HPDE6-E6E7 (cell line): ENCODE results near the gene SYTL1.

Source experiments
- DNase-seq: peaks from one replicate; pipeline ENCODE4 v3.0.0; 2011; ENCODE audit warnings: missing footprints; ENCODE audit errors: extremely low spot score

The SYTL1 gene

DNA sequence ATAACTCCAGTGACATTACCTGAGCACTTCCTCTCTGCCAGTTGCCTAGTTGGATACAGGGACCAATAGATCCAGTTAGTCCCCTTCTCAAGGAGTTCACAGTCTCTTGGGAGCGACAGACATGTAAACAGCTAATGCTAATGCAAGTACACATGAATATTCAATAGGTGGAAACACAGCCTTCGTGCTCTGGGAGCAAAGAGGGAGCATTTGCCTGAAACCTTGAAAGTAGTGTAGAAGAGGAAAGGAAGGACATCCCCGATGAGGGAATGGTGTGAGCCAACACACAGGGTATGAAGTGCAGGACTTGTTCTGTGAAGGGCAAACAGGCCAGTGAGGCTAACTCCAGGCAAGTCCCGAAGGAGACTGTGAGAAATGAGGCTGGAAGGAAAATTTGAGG lies 23.7 kb upstream of the SYTL1 start:
- no peak for DNase-seq

DNA sequence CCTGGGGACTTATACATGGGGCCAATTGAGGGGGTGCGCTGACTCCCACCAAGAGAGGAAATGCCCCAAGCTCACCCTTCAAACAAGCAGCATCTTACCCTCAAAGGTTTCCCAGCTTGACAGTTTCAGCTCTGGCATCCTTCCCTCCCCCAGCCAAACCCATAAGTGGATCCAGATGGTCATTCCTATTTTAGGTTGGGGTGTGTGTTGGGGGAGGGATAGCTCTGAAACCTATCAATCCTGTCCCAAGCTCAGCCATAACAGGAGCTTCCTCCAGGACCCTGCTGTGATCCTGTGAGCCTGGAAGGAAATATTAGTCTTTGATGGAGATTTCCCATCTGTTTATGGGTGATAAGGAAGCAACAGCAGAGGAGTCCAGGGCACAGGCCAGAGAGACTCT lies 23.2 kb upstream of the SYTL1 start:
- no peak for DNase-seq

DNA sequence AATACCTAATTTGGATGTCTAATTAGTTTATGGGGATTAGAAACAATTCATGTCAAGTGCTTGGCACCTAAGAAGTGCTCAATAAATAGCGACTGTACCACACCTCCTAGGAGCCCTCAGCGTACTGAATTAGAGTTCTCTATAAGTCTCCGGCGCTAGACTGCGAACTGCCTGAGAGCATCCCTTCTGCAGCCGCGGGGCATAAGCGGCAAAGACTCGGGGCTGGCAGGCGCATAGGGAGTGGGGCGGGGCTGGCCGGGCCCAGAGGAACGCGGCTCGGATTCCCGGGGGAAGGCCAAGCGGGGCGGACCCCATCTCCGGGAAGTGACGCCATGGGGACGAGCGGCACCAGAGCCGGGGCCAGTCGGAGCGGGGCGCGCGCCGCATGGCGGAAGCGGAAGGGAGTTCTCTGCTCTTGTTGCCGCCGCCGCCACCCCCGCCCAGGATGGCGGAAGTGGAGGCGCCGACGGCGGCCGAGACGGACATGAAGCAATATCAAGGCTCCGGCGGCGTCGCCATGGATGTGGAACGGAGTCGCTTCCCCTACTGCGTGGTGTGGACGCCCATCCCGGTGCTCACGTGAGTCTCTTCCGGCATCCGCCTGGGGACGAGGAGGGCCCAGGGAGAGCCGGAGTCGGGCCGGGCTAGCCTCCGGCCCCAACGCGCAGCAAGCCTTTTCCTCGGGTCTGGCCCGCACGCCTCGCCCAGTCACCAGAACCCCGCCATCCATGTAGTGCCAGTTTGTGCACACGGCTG lies 19.8 kb upstream of the SYTL1 start, which contains the start of gene TMEM222:
Gene TMEM222 (plus strand): TSS at position 351 of the 756 bp plus-strand sequence. CDS start 35 bp downstream, at position 386.
- DNase-seq = peak; percentile 98

DNA sequence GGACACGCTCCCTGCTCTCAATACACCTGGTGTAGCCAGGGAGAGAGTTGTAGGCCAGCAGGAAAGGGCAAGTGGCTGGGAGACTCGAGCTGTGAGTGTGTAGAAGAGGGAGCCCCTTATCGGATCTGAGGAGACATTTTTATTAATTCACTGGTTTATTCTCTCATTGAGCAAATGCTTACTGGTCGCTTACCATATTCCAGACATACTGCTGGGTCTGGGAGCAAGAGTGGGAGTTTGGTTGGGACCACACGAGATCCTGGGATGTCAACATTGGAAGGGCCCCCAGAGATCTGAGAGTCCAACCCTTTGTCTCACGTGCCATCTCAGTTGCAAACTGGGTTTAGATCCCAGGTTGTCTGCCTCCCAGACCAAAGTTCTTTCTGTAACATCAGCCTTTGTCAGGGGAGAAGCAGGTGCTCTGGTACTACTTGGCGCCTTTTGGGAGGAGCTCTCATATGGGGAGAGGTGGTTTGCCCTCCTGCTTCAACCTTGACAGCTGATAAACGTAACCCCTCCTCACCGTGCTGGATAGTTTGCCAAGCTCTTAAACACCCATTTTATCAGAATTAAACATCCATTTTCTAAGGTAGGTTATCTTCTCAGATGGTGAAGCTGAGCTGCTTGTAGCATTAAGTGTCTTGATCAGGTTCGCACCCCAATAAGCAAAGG lies 19.1 kb upstream of the SYTL1 start:
- no peak for DNase-seq

DNA sequence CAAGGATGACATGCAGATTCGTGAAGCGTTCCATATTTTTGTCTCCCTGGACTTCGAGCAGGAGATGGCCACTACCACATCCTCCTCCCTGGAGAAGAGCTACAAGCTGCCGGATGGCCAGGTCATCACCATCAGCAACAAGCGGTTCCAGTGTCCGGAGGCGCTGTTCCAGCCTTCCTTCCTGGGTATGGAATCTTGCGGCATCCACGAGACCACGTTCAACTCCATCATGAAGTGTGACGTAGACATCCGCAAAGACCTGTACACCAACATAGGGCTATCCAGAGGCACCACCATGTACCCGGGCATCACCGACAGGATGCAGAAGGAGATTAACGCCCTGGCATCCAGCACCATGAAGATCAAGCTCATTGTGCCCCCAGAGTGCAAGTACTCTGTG lies 16.5 kb upstream of the SYTL1 start:
- DNase-seq = no peak

DNA sequence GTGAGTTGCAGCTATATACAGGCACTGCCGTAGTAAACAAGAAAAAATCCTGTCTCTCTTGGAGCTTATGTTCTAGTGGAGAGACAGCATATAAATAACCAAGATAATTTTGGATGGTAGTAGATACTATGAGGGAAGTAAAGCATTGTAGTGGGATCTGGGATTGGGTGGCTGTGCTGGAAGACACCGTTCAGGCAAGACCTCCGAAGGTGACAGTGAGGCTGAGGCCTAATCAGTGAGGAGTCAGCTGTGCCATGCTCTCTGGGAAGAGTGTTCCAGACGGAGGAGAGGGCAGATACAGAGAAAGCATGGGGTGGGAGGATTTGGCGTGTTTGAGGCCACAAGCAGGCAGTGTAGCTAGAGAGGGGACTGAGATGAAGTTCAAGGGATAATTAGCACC lies 13.9 kb upstream of the SYTL1 start:
- DNase-seq = no peak

DNA sequence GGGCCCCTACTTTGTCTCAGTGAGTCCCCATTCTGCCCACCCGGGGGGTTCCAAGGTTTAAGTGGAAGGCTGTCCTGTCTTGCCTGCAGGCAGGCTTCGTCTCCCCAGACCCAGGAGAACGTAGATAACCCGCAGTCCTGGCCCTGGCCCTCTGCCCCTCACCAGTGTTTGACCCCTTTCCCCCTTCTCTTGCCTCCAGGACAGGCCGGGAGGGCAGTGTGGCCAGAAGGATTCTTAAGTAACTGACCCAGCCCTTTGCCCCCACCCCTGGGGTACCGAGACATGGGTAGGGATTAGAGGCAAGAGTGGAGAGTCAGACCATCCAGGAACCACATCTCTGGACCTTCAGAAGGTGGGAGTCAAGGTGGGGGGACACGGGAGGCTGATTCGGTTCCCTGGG lies 11.0 kb upstream of the SYTL1 start:
- DNase-seq = no peak

DNA sequence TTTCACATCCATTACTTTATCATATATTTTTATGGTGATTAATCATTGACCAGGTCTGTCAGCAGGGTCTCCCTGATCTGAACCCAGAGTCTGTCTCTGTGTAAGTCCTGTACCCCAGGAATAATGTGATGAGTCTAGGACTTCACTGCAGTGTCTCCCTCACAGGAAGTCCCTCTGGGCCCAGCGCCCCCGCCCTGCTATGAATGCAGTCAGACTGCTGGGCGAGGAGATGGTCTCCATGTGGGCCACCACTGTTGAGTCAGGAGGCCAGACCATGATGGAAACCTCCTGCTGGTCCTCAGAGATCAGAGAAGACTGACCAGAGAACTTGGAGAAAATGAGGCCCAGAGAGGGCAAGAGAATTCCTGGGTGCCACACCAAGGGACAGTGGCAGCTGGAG lies 10.4 kb upstream of the SYTL1 start:
- DNase-seq = no peak

DNA sequence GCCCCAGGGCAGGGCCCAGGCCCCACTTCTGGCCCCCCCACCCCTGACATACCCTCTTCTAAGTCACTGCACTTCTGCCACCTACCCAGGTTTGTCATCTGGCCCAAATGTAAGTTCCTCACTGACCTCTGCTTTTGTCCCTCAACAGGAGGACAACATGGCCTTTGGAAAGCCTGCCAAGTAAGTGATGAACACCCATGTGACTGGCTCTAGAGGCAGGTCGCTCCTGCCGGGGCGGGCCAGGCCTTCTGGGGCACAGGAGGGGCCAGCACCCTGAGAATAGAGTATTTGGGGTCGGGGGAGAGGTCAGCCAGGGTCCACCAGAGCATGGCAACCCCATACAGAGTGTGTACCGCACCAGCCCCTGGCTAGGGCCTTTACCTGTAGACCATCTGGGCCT lies 9.9 kb upstream of the SYTL1 start:
- no peak for DNase-seq

DNA sequence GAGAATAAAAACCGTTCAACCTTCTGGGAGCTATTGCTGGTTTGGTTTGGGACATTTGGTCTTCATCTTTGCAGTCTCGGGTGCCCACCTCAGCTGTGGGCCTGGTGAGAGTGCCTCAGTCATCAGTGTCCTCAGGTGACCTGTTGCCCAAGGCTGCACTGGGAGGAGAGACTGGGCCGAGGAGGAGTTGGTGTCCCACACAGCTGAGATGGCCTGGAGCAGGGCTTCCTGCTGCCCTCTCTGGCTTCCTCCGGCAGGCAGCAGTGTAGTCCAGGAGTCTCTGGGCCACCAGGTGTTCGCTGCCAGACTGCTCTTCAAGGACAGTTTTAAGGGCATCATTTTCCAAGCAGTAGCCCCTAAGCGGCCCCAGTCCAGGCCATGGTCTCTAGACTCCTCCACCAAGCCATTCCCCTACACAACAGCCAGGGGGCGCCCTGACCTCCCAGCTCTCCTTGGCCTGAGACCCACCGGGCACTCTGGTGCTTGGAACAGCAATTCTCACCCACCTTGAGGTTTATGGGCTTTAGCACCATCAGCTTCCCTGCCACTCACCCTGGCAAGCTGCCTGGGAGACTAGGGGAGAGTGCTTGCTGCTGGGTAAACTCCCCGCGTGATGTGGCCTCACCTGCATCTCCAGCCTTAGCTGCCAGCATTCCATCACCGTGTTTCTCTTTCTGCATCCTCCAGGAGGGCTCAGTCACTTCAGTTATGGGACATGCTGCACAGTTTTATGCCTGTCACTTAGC lies 9.1 kb upstream of the SYTL1 start:
- DNase-seq = peak; percentile 38

DNA sequence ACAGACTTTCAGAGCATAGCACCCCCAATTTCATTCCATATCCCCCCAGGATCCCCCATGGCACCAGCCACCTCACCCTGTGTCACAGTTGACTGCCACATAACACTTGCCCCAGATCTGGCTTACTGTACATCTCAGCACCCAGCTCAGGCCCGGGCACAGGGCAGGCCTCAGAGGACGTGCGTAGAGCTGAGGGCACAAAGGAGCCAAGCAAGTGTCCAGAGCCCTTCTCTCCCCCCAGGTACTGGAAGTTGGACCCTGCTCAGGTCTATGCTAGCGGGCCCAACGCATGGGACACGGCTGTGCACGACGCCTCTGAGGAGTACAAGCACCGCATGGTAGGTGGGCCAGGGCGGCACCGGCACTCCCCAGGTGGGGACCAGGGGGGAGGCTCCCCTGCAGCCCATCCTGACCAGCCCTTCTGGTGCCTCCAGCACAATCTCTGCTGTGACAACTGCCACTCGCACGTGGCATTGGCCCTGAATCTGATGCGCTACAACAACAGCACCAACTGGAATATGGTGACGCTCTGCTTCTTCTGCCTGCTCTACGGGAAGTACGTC lies 8.0 kb upstream of the SYTL1 start:
- no peak for DNase-seq

DNA sequence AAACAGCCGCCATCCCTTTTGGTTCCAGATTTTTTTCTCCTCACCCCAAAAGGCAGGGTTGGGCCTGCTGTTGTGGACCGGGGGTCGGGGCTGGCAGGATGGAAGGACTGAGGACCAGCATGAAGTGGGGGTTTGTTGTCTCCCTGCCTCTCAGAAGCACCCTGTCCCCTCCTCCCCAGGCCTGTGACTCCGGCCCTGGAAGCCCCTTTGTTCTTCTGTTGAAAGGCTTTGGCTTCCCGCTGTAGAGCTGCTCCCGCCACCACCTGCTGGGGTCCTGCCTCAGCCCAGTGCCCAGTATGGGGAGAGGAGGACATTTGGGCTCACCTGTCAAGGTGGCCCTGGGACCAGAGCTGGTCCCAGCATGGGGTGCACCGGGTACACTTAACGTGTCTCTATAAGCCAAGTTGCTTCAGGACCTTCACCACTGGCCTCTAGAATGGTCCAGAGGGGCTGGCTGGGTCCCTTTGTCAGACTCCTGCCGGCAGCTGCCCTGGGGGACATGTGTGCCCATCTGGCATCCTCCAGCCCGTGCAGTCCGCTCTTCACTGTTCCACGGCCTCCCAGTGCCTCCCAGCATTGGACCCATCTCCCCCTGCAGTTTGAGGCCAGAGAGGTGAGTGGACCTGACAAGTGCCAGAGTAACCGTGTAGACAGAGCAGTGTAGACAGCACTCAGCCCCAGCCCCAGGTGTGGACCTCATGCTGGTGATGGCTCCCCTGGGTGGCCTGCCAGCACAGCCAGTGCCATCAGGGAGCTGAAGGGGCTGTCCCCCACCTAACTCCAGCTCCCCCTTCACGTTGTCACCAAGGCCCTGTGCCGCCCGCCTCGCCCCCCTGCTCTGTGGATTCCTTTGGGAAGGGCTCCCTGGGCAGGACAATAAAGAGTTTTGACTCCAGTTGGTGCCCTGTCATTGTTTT lies 6.1 kb upstream of the SYTL1 start:
- no peak for DNase-seq

DNA sequence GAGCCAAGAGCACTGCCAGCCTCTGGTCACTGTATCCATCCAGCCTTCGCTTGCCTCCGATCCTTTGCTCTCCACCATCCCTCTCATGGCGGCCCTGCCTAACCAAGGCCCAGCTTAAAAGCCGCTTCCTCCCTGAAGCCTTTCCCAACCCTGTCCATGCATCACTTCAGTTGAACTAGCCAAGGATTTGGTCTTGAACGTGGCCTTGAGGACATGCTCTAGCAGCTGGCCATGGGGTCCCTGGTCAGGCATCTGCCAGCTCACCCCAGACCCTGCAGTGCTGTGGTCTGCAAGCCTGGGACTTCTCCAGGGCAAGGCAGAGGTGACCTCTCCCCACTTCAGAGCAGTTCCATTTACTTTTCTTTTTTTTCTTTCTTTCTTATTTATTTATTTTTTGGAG lies 5.1 kb upstream of the SYTL1 start:
- no peak for DNase-seq

DNA sequence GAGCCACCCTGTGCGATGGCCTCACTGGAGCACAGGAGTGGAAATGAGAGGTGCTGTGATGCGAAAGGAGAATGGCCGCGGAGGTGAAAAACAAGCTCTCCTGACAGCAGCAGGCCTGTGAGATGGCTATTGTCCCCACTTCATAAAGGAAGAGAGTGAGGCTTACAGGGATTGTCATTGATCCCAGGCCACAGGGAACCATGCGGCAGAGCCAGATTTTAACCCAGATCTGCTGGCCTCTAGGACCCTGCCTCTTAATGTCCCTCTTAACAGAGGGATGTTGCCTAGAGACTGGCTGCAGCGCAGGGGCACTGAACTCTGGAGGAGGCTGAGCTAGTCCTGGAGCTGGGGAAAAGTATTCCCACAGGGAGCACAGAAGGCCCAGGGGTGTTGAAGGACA lies 3.1 kb upstream of the SYTL1 start:
- no peak for DNase-seq

DNA sequence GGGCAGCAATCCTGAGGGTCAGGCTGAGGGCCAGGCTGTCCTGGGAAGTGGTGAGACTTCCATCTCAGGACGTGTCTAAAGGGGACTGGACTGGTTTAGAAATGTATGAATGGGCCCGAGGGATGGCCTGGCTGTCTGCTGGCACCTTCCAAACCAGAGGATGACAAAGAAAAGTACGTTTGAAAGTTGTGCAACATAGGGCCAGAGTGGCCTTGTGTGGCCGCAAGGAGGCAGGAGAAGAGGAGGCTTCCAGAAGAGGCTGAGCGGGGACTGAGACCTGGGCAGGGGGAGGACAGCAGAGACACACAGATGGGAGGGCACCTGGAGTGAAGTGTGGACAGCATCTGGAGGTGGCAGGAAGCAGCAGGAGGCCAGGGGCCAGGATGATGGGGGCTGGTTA lies 2.6 kb upstream of the SYTL1 start:
- DNase-seq = no peak

DNA sequence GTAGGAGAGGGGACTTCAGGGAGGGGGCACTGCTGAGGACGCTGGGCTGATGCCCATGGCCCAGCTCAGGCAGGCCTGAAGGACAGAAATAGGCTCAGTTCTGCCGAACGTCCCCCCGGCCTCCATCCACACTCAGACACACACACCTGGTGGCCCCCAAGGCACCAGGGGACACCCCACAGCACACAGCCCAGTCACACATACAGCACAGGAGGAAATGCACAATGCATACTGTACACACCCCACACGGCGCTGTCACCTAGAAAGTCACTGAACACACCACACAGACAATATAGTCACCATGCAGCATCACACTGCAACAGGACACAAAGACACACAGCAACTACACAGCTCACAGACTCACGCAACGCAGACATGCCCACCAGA lies 562 bp downstream of the SYTL1 start:
- DNase-seq = no peak

DNA sequence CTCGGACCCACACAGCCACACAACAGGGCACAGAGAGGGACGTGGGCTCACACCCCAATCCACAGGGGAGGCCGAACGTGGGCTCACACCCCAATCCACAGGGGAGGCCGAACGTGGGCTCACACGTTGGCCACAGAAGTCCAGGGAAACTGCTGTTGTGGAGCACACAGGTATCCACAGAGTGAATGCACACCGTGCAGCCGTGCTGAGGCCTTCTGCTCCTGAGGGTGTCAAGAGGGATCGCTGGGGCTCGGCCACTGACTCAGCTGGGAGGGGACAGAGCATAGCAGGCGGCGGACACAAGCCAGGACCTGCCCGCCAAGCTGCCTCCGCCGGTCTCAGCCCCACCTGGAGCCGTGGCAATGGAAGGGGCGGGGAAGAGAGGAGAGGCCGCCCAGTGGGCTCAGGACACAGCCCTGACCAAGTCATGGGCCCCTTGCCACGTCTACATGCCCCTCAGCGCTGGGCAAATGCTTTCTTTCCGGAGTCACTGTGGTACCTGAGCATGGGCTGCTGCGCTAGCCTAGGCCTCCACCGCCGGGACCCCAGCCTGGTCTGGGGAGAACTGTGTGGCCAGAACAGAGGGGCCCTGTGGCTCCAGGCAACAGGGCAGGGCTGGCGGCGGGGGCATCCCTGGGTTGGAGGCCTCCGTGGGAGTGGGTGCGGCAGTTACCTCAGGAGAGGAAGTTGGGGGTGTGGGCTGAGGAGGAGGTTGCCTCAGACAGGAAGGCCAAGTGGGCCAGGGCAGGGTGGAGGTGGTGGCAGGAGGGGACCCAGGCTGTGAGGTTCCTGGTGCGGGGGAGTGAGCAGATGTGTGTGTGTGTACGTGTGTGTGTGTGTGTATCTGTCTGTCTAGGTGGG lies 1.2 kb downstream of the SYTL1 start:
- DNase-seq = peak; percentile 99

DNA sequence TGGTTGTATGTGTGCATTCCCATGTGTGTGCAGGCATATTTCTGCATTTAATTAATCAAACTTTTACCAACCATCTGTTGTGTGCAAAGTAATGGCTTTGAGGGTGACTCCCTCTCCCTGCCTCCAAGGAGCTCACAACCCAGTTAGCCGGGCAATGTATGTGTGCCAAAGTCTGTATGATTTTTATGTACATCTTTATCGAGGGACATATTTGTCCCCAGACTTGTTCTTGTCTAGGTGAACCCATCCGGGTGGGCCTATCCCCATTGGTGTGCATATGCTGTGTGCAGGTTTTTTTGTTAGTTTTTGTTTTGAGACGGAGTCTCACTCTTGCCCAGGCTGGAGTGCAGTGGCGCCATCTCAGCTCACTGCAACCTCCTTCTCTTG lies 1.8 kb downstream of the SYTL1 start:
- no peak for DNase-seq

DNA sequence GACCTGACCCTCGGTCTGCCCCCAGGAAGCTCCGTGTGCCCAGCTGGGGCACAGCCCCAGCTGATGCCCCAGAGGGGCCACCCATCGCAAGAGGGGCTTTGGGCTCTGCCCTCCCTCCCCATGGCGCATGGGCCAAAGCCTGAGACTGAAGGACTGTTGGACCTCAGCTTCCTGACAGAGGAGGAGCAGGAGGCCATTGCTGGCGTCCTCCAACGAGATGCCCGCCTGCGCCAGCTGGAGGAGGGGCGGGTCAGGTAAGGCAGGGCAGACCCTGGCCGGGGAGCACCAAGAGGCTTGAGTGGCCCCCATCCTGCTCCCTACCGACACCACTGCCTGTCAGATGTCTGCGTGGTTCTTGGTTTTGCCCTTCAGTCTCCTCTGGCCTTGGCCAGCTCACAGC lies 3.5 kb downstream of the SYTL1 start:
- no peak for DNase-seq

DNA sequence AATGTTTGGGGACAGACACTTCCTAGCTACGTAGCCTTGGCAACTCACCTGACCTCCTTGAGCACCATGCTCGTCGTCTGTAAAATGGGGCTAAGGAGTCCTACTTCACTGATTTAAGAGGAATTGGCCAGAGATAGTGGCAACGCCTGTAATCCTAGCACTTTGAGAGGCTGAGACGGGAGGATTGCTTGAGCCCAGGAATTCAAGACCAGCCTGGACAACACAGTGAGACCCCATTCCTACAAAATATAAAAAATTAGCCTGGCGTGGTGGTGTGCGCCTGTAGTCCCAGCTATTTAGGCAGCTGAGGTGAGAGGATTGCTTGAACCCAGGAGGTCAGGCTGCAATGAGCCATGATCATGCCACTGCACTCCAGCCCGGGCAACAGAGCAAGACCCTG lies 4.5 kb downstream of the SYTL1 start:
- DNase-seq = no peak
